ENCODE data around the gene IRF2.

GRCh38 chr4:184466634-184467033 is 7.7 kb downstream of the IRF2 start:
- TF ChIP-seq POLR2A (IDR thresholded peaks at IDR 0.05; ENCODE audit: low read depth, low read length), result no peak
- no peak for TF ChIP-seq POU2F2 (IDR thresholded peaks at IDR 0.05; ENCODE audit: low read depth, low read length)
- no peak for TF ChIP-seq TAF1 (IDR thresholded peaks at IDR 0.05; ENCODE audit: low read depth, low read length)
- no peak for TF ChIP-seq SPI1 (IDR thresholded peaks at IDR 0.05; ENCODE audit: low read depth, low read length)
- no peak for TF ChIP-seq POLR2AphosphoS5 (IDR thresholded peaks at IDR 0.05; ENCODE audit: low read depth, low read length)

All from GM12891 (cell line).